Esophagus muscularis mucosa (tissue), 4 donors: Measurements from ENCODE around the gene SLC7A11.

Experiments used
- CTCF ChIP-seq, 3 experiments: fragments of 200-600 bp in 2 of 3; fragments of 450-650 bp in 1 of 3; sonication (generic) in 2 of 3; IDR thresholded peaks; one replicate each; pipeline ENCODE4 v1.5.1; 2017 to 2019; ENCODE audit warnings: antibody characterized with exemption in 3 of 3, mild to moderate bottlenecking in 2 of 3, moderate library complexity in 1 of 3
- EP300 ChIP-seq: sonication (generic); formaldehyde crosslinking; IDR thresholded peaks from one replicate; pipeline ENCODE4 v1.6.1; 2017; ENCODE audit warnings: antibody characterized with exemption
- POLR2A ChIP-seq: fragments of 450-650 bp; IDR thresholded peaks from one replicate; pipeline ENCODE4 v1.6.1; 2017; ENCODE audit warnings: antibody characterized with exemption, moderate library complexity, mild to moderate bottlenecking, low read depth
- POLR2AphosphoS5 ChIP-seq, 2 donors: sonication (generic); formaldehyde crosslinking; IDR thresholded peaks; one replicate each; pipeline ENCODE4 v1.6.1; 2017; ENCODE audit warnings: antibody characterized with exemption in 2 of 2

- TF ChIP-seq POLR2AphosphoS5 (IDR thresholded peaks at IDR 0.05) (no peak), POLR2A (no peak), CTCF (IDR thresholded peaks at IDR 0.05) (no peak), EP300 (no peak)
Measured at GRCh38 chr4:138225477-138225876, 16.7 kb downstream of the SLC7A11 start.
